SU-DHL-6 (cell line): Measurements from ENCODE around the gene ATL2.

Experiments used
- H2AFZ ChIP-seq: fragments of 200-600 bp; sonication (generic); 2 replicates; pipeline ENCODE4 v1.6.1; 2014; ENCODE audit warnings: low read depth, mild to moderate bottlenecking, moderate library complexity, mixed read lengths, antibody characterized with exemption, low read length; ENCODE audit not compliant: severe bottlenecking
- H3F3A ChIP-seq: fragments of 200-600 bp; shearing (Covaris generic); 2 replicates; pipeline ENCODE4 v1.6.0; 2016; ENCODE audit warnings: antibody characterized with exemption, mild to moderate bottlenecking; ENCODE audit not compliant: insufficient read depth
- H3K27ac ChIP-seq: fragments of 200-600 bp; sonication (generic); 2 replicates; pipeline ENCODE4 v1.5.1; 2016; ENCODE audit warnings: low read depth, mild to moderate bottlenecking, low read length, moderate library complexity, mixed read lengths
- H3K27me3 ChIP-seq: fragments of 200-600 bp; sonication (generic), shearing (Covaris generic); 2 replicates; pipeline ENCODE4 v1.6.0; 2014; ENCODE audit warnings: mild to moderate bottlenecking, low read length
- H3K36me3 ChIP-seq: fragments of 200-600 bp; sonication (generic); 2 replicates; pipeline ENCODE4 v1.6.1; 2014; ENCODE audit warnings: mild to moderate bottlenecking, low read length, mixed read lengths
- H3K4me2 ChIP-seq: fragments of 300-600, 200-600 bp; shearing (Covaris generic), sonication (generic); 2 replicates; pipeline ENCODE4 v1.6.0; 2014; ENCODE audit warnings: low read length, low read depth, mild to moderate bottlenecking; ENCODE audit not compliant: poor library complexity, severe bottlenecking
- H3K4me3 ChIP-seq: fragments of 200-600 bp; sonication (generic); 2 replicates; pipeline ENCODE4 v1.5.1; 2014; ENCODE audit warnings: antibody characterized with exemption, low read length, mild to moderate bottlenecking, mixed read lengths; ENCODE audit not compliant: insufficient read depth, poor library complexity, severe bottlenecking
- H3K79me2 ChIP-seq: fragments of 200-600 bp; sonication (generic); 2 replicates; pipeline ENCODE4 v1.6.1; 2014; ENCODE audit warnings: mild to moderate bottlenecking, low read length, moderate library complexity; ENCODE audit not compliant: insufficient read depth
- H3K9ac ChIP-seq: fragments of 200-600 bp; sonication (generic); 2 replicates; pipeline ENCODE4 v1.7.0; 2014; ENCODE audit warnings: mild to moderate bottlenecking, low read length
- H3K9me2 ChIP-seq: fragments of 200-600 bp; sonication (generic); replicated peaks from 2 replicates; pipeline ENCODE4 v1.6.1; 2014; ENCODE audit warnings: low read length; ENCODE audit not compliant: insufficient read depth
- H3K9me3 ChIP-seq: fragments of 200-600 bp; sonication (generic); 2 replicates; pipeline ENCODE4 v1.6.1; 2014; ENCODE audit warnings: low read length, mixed read lengths; ENCODE audit not compliant: insufficient read depth
- H4K20me1 ChIP-seq: fragments of 200-600 bp; sonication (generic); 2 replicates; pipeline ENCODE4 v1.6.1; 2014; ENCODE audit warnings: low read depth, mild to moderate bottlenecking, antibody characterized with exemption, low read length, moderate library complexity, mixed read lengths
- CTCF ChIP-seq: fragments of 200-600 bp; sonication (generic); IDR thresholded peaks from one replicate; pipeline ENCODE4 v1.5.1; 2017; ENCODE audit warnings: antibody characterized with exemption, mild to moderate bottlenecking, low read length, moderate library complexity; ENCODE audit not compliant: insufficient read depth, poor library complexity, severe bottlenecking
- EZH2phosphoT487 ChIP-seq: fragments of 200-600 bp; sonication (generic), shearing (Covaris generic); conservative IDR thresholded peaks from 2 replicates; pipeline ENCODE4 v1.6.1; 2018; ENCODE audit warnings: mild to moderate bottlenecking, antibody characterized with exemption, low read length, moderate library complexity, mixed read lengths

Gene ATL2

GRCh38 chr2:38409156-38410102 is 32.4 kb upstream of the ATL2 start:
- Histone ChIP-seq H3K27ac (peak overlapping the region; percentile 96), H3F3A (peaks cover 20% of the 10 kb centered on the region), H3K9ac (peak overlapping the region; percentile 51), H3K36me3 (no peaks in the 10 kb centered on the region), H2AFZ (peak overlapping the region; percentile 29), H3K4me3 (peak overlapping the region; percentile 33), H3K79me2 (no peaks in the 10 kb centered on the region), H3K4me2 (peak overlapping the region; percentile 76), H4K20me1 (no peaks in the 10 kb centered on the region), H3K9me2 (no peaks in the 10 kb centered on the region), H3K9me3 (peaks cover 13% of the 10 kb centered on the region; the same call in 1 of the 2 replicates), H3K27me3 (no peaks in the 10 kb centered on the region)
- TF ChIP-seq EZH2phosphoT487 (no peak), CTCF (no peak)

- H3K4me3 ChIP-seq = no peak overlapping the region
- no peak overlapping the region for H2AFZ ChIP-seq
- H3K27ac ChIP-seq = 0 out of 2 replicates have a peak overlapping the region, but pooled peaks have one; percentile 16
Measured at GRCh38 chr2:38407111-38407682, 30.1 kb upstream of the ATL2 start.

DNA sequence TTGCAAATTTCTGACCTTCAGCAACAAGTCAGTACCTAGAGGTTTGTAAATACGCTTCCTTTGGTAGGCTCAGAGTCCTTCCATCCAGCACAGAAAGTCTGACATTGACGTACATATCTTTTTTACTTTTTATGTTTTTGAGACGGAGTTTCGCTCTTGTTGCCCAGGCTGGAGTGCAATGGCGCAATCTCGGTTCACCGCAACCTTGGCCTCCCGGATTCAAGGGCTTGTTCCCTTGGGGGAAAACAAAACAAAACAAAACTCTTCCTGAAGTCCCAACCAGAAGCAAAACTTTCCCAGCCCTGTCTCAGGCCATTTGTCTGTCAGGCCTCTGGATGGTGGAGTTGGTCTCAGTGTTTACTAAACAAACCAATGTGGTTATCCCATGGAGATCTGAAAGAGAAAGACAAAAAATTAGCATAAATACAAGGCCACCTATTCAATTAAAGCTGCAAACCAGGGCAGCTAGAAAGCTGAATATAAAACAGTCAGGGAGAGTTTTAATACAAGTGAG is 29.6 kb upstream of the ATL2 start:
- H3K9me2 ChIP-seq = no peaks in the 10 kb centered on the region
- no peaks in the 10 kb centered on the region for H3K27me3 ChIP-seq
- no peak overlapping the region for H2AFZ ChIP-seq
- no peaks in the 10 kb centered on the region for H4K20me1 ChIP-seq
- peaks cover 20% of the 10 kb centered on the region for H3F3A ChIP-seq
- TF ChIP-seq CTCF (no peak), EZH2phosphoT487 (no peak)
- no peak overlapping the region for H3K4me3 ChIP-seq
- no peaks in the 10 kb centered on the region for H3K79me2 ChIP-seq
- 0 out of 2 replicates have a peak overlapping the region, but pooled peaks have one; percentile 16 for H3K27ac ChIP-seq
- no peaks in the 10 kb centered on the region for H3K36me3 ChIP-seq
- H3K9me3 ChIP-seq = no peaks in the 10 kb centered on the region
- no peak overlapping the region for H3K4me2 ChIP-seq
- no peak overlapping the region for H3K9ac ChIP-seq

More at GRCh38 chr2:38407111-38407682, 30.1 kb upstream of the ATL2 start:
- H3K4me2 ChIP-seq = no peak overlapping the region
- no peaks in the 10 kb centered on the region for H3K27me3 ChIP-seq
- H3F3A ChIP-seq = peaks cover 20% of the 10 kb centered on the region
- H3K9ac ChIP-seq = no peak overlapping the region
- H4K20me1 ChIP-seq = no peaks in the 10 kb centered on the region
- no peaks in the 10 kb centered on the region for H3K36me3 ChIP-seq
- H3K9me3 ChIP-seq = peaks cover 4% of the 10 kb centered on the region; the same call in 1 of the 2 replicates
- no peak for TF ChIP-seq EZH2phosphoT487
- TF ChIP-seq CTCF = no peak
- H3K9me2 ChIP-seq = no peaks in the 10 kb centered on the region
- H3K79me2 ChIP-seq = no peaks in the 10 kb centered on the region
